ENCODE results near the gene KMT5C. TPM values are rescaled to one million over a fixed set of nuclear protein-coding genes. Genes with fewer than 3 reads are reported as not detected.

KMT5C gene
- total and polyA plus RNA-seq, 2 donors: 7.7 to 23.5 TPM

- Histone ChIP-seq H3K4me3 (ENCODE audit: low read length in 2 of 2) (no peak overlapping the region), H3K27ac (ENCODE audit: low read depth in 1 of 2, low read length in 1 of 2) (no peak overlapping the region), H3K27me3 (ENCODE audit: control insufficient read depth in 2 of 2, insufficient read depth in 1 of 2, low read length in 1 of 2) (no peaks in the 10 kb centered on the region), H3K36me3 (ENCODE audit: control insufficient read depth in 2 of 2, insufficient read depth in 2 of 2, low read length in 1 of 2) (peaks cover 9 to 11% of the 10 kb centered on the region in 2 donors), H3K9me3 (ENCODE audit: control insufficient read depth in 2 of 2, insufficient read depth in 1 of 2, low read length in 1 of 2) (peaks cover 0 to 2% of the 10 kb centered on the region in 2 donors), H3K4me1 (ENCODE audit: control insufficient read depth in 2 of 2, insufficient read depth in 2 of 2, low read length in 2 of 2) (peaks cover 7 to 24% of the 10 kb centered on the region in 2 donors)
- peak in 1 of 9 donors; percentile 32 for DNase-seq (ENCODE audit: low read depth in 6 of 9, low spot score in 9 of 9)
- WGBS: 97% methylated on average over 39 of the region's 39 CpGs
These were observed 35.2 kb upstream of the KMT5C start for GRCh38 chr19:55304279-55304978.

GRCh38 chr19:55304980-55305379 is 34.7 kb upstream of the KMT5C start:
- peaks cover 7 to 24% of the 10 kb centered on the region in 2 donors for H3K4me1 ChIP-seq (ENCODE audit: control insufficient read depth in 2 of 2, insufficient read depth in 2 of 2, low read length in 2 of 2)
- H3K9me3 ChIP-seq (ENCODE audit: control insufficient read depth in 2 of 2, insufficient read depth in 1 of 2, low read length in 1 of 2): peaks cover 0 to 2% of the 10 kb centered on the region in 2 donors
- DNase-seq (ENCODE audit: low read depth in 6 of 9, low spot score in 9 of 9): no peak
- WGBS: 91% methylated on average over 14 of the region's 14 CpGs
- H3K27me3 ChIP-seq (ENCODE audit: control insufficient read depth in 2 of 2, insufficient read depth in 1 of 2, low read length in 1 of 2): no peaks in the 10 kb centered on the region
- peaks cover 9 to 11% of the 10 kb centered on the region in 2 donors for H3K36me3 ChIP-seq (ENCODE audit: control insufficient read depth in 2 of 2, insufficient read depth in 2 of 2, low read length in 1 of 2)
- no peak overlapping the region for H3K4me3 ChIP-seq (ENCODE audit: low read length in 2 of 2)
- H3K27ac ChIP-seq (ENCODE audit: low read depth in 1 of 2, low read length in 1 of 2): no peak overlapping the region

- WGBS: 87% methylated on average over 9 of the region's 9 CpGs
- Histone ChIP-seq H3K36me3 (ENCODE audit: control insufficient read depth in 2 of 2, insufficient read depth in 2 of 2, low read length in 1 of 2) (peaks cover 9 to 11% of the 10 kb centered on the region in 2 donors), H3K9me3 (ENCODE audit: control insufficient read depth in 2 of 2, insufficient read depth in 1 of 2, low read length in 1 of 2) (peaks cover 0 to 2% of the 10 kb centered on the region in 2 donors), H3K27me3 (ENCODE audit: control insufficient read depth in 2 of 2, insufficient read depth in 1 of 2, low read length in 1 of 2) (no peaks in the 10 kb centered on the region), H3K4me3 (ENCODE audit: low read length in 2 of 2) (no peak overlapping the region), H3K4me1 (ENCODE audit: control insufficient read depth in 2 of 2, insufficient read depth in 2 of 2, low read length in 2 of 2) (peaks cover 7 to 24% of the 10 kb centered on the region in 2 donors), H3K27ac (ENCODE audit: low read depth in 1 of 2, low read length in 1 of 2) (no peak overlapping the region)
- peak; percentile 33 to 76 (median 48) for DNase-seq (ENCODE audit: low read depth in 6 of 9, low spot score in 9 of 9)
These were observed 34.2 kb upstream of the KMT5C start for GRCh38 chr19:55305491-55305890.

- H3K36me3 ChIP-seq (ENCODE audit: control insufficient read depth in 2 of 2, insufficient read depth in 2 of 2, low read length in 1 of 2): peaks cover 9 to 11% of the 10 kb centered on the region in 2 donors
- peaks cover 0 to 2% of the 10 kb centered on the region in 2 donors for H3K9me3 ChIP-seq (ENCODE audit: control insufficient read depth in 2 of 2, insufficient read depth in 1 of 2, low read length in 1 of 2)
- no peak overlapping the region for H3K27ac ChIP-seq (ENCODE audit: low read depth in 1 of 2, low read length in 1 of 2)
- no peak overlapping the region for H3K4me3 ChIP-seq (ENCODE audit: low read length in 2 of 2)
- no peaks in the 10 kb centered on the region for H3K27me3 ChIP-seq (ENCODE audit: control insufficient read depth in 2 of 2, insufficient read depth in 1 of 2, low read length in 1 of 2)
- H3K4me1 ChIP-seq (ENCODE audit: control insufficient read depth in 2 of 2, insufficient read depth in 2 of 2, low read length in 2 of 2): peaks cover 7 to 24% of the 10 kb centered on the region in 2 donors
- WGBS: 98% methylated on average over 17 of the region's 17 CpGs
- no peak for DNase-seq (ENCODE audit: low read depth in 6 of 9, low spot score in 9 of 9)
These were observed 33.6 kb upstream of the KMT5C start for GRCh38 chr19:55305983-55306562.

GRCh38 chr19:55306712-55307111 is 33.0 kb upstream of the KMT5C start:
- no peak for DNase-seq (ENCODE audit: low read depth in 6 of 9, low spot score in 9 of 9)
- Histone ChIP-seq H3K27ac (ENCODE audit: low read depth in 1 of 2, low read length in 1 of 2) (no peak overlapping the region), H3K36me3 (ENCODE audit: control insufficient read depth in 2 of 2, insufficient read depth in 2 of 2, low read length in 1 of 2) (peaks cover 9 to 11% of the 10 kb centered on the region in 2 donors), H3K4me3 (ENCODE audit: low read length in 2 of 2) (no peak overlapping the region), H3K4me1 (ENCODE audit: control insufficient read depth in 2 of 2, insufficient read depth in 2 of 2, low read length in 2 of 2) (peaks cover 5 to 17% of the 10 kb centered on the region in 2 donors), H3K9me3 (ENCODE audit: control insufficient read depth in 2 of 2, insufficient read depth in 1 of 2, low read length in 1 of 2) (peaks cover 0 to 2% of the 10 kb centered on the region in 2 donors), H3K27me3 (ENCODE audit: control insufficient read depth in 2 of 2, insufficient read depth in 1 of 2, low read length in 1 of 2) (no peaks in the 10 kb centered on the region)
- WGBS: 92% methylated on average over 3 of the region's 3 CpGs

- 97% methylated on average over 11 of the region's 11 CpGs for WGBS
- no peak overlapping the region for H3K4me3 ChIP-seq (ENCODE audit: low read length in 2 of 2)
These were observed 31.4 kb upstream of the KMT5C start for GRCh38 chr19:55308281-55308680.

GRCh38 chr19:55309448-55309847 is 30.2 kb upstream of the KMT5C start:
- Histone ChIP-seq H3K27ac (ENCODE audit: low read depth in 1 of 2, low read length in 1 of 2) (no peak overlapping the region), H3K36me3 (ENCODE audit: control insufficient read depth in 2 of 2, insufficient read depth in 2 of 2, low read length in 1 of 2) (peaks cover 5 to 8% of the 10 kb centered on the region in 2 donors), H3K9me3 (ENCODE audit: control insufficient read depth in 2 of 2, insufficient read depth in 1 of 2, low read length in 1 of 2) (peaks cover 0 to 2% of the 10 kb centered on the region in 2 donors), H3K4me1 (ENCODE audit: control insufficient read depth in 2 of 2, insufficient read depth in 2 of 2, low read length in 2 of 2) (peaks cover 0 to 10% of the 10 kb centered on the region in 2 donors), H3K4me3 (ENCODE audit: low read length in 2 of 2) (no peak overlapping the region), H3K27me3 (ENCODE audit: control insufficient read depth in 2 of 2, insufficient read depth in 1 of 2, low read length in 1 of 2) (no peaks in the 10 kb centered on the region)
- DNase-seq (ENCODE audit: low read depth in 6 of 9, low spot score in 9 of 9): no peak
- 96% methylated on average over 5 of the region's 5 CpGs for WGBS

More at GRCh38 chr19:55308281-55308680, 31.4 kb upstream of the KMT5C start:
- peaks cover 0 to 10% of the 10 kb centered on the region in 2 donors for H3K4me1 ChIP-seq (ENCODE audit: control insufficient read depth in 2 of 2, insufficient read depth in 2 of 2, low read length in 2 of 2)
- DNase-seq (ENCODE audit: low read depth in 6 of 9, low spot score in 9 of 9): no peak
- H3K27ac ChIP-seq (ENCODE audit: low read depth in 1 of 2, low read length in 1 of 2): no peak overlapping the region
- H3K36me3 ChIP-seq (ENCODE audit: control insufficient read depth in 2 of 2, insufficient read depth in 2 of 2, low read length in 1 of 2): peaks cover 7 to 10% of the 10 kb centered on the region in 2 donors
- peaks cover 0 to 2% of the 10 kb centered on the region in 2 donors for H3K9me3 ChIP-seq (ENCODE audit: control insufficient read depth in 2 of 2, insufficient read depth in 1 of 2, low read length in 1 of 2)
- H3K27me3 ChIP-seq (ENCODE audit: control insufficient read depth in 2 of 2, insufficient read depth in 1 of 2, low read length in 1 of 2): no peaks in the 10 kb centered on the region

- Histone ChIP-seq H3K9me3 (ENCODE audit: control insufficient read depth in 2 of 2, insufficient read depth in 1 of 2, low read length in 1 of 2) (peaks cover 0 to 2% of the 10 kb centered on the region in 2 donors), H3K36me3 (ENCODE audit: control insufficient read depth in 2 of 2, insufficient read depth in 2 of 2, low read length in 1 of 2) (peaks cover 5 to 8% of the 10 kb centered on the region in 2 donors), H3K27ac (ENCODE audit: low read depth in 1 of 2, low read length in 1 of 2) (no peak overlapping the region), H3K4me3 (ENCODE audit: low read length in 2 of 2) (no peak overlapping the region), H3K27me3 (ENCODE audit: control insufficient read depth in 2 of 2, insufficient read depth in 1 of 2, low read length in 1 of 2) (no peaks in the 10 kb centered on the region), H3K4me1 (ENCODE audit: control insufficient read depth in 2 of 2, insufficient read depth in 2 of 2, low read length in 2 of 2) (peaks cover 0 to 4% of the 10 kb centered on the region in 2 donors)
- WGBS: 95% methylated on average over 7 of the region's 7 CpGs
- no peak for DNase-seq (ENCODE audit: low read depth in 6 of 9, low spot score in 9 of 9)
These were observed 29.2 kb upstream of the KMT5C start for GRCh38 chr19:55310498-55310897.

- H3K27me3 ChIP-seq (ENCODE audit: control insufficient read depth in 2 of 2, insufficient read depth in 1 of 2, low read length in 1 of 2): no peaks in the 10 kb centered on the region
- H3K9me3 ChIP-seq (ENCODE audit: control insufficient read depth in 2 of 2, insufficient read depth in 1 of 2, low read length in 1 of 2): no peaks in the 10 kb centered on the region
- DNase-seq (ENCODE audit: low read depth in 6 of 9, low spot score in 9 of 9): no peak
- H3K4me3 ChIP-seq (ENCODE audit: low read length in 2 of 2): no peak overlapping the region
- WGBS: 94% methylated on average over 9 of the region's 9 CpGs
- H3K36me3 ChIP-seq (ENCODE audit: control insufficient read depth in 2 of 2, insufficient read depth in 2 of 2, low read length in 1 of 2): peaks cover 3 to 7% of the 10 kb centered on the region in 2 donors
- H3K27ac ChIP-seq (ENCODE audit: low read depth in 1 of 2, low read length in 1 of 2): no peak overlapping the region
- no peaks in the 10 kb centered on the region for H3K4me1 ChIP-seq (ENCODE audit: control insufficient read depth in 2 of 2, insufficient read depth in 2 of 2, low read length in 2 of 2)
These were observed 28.3 kb upstream of the KMT5C start for GRCh38 chr19:55311397-55311796.
